Activated CD4-positive, alpha-beta T cell treated with anti-CD3 and anti-CD28 coated beads, Interleukin-2, Interleukin-6, amounts not matched to agents 100 ng/mL and 50 ng/mL, durations not matched to agents 16 hours and 8 hours (primary cell): ENCODE measurements around the gene PHYKPL.
"Not testable (repeated sequence)": the region's sequence is repeated elsewhere in the genome, so short reads cannot be mapped to it uniquely, and the experiment has no call there.

ENCODE experiments used
- DNase-seq: peaks from one replicate; pipeline ENCODE4 v3.0.0-alpha.2; 2020

The PHYKPL gene

DNA sequence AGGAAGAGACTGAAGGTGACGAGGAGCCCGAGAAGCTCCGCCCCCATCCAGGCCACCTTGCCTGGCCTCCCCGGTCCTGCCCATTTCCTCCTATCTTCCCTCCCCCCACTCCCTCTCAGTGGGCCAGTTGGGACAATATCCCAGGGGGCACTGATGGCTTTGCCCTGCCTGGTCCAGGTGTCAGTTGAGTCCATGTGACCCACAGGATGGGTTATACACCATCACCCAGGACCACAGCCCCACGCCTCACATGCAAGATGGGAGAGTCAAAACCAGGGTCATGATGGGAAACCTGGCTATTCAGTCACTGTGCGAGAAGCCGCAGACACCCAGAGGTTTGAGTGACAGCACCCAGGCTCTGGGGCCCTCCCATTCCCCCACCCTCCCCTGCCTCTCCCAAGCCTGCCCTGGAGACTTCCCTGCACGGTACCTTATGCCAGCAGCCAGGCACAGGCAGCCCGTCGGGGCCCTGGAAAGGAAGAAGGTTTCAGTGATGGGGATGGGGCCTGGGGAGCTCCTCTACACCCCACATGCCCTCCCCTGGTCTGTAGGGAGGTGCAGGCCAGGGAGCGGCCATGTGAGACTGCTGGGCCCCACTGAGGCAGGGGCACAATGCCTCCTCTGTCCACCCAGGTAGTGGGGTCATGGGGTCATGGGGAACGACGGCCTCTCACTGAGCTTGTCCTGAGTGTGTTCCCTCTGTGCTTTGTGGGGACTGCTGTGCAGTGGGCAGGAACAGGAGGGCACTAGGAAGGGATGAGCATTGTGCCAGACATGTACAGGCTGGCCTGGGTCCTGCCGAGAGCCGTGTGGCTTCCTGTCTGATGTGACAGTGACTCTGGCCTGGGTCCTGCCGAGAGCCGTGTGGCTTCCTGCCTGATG lies 6.3 kb upstream of the PHYKPL start:
- no peak for DNase-seq

DNA sequence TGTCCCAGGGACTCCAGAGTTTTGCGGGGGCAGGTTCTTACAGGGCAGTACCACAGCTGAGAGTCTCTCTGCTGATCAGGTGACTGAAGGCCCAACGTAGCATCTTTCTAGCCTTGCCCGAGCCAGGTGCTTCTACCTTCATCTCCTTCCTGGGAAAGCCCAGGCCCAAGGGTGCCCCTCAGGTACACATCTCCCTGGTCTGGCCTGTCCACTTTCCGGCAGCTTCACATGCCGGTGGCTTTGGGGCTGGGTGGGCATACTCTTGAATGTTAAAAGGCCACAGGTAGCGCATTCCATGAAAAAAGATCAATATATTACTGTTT lies 5.7 kb upstream of the PHYKPL start:
- no peak for DNase-seq

DNA sequence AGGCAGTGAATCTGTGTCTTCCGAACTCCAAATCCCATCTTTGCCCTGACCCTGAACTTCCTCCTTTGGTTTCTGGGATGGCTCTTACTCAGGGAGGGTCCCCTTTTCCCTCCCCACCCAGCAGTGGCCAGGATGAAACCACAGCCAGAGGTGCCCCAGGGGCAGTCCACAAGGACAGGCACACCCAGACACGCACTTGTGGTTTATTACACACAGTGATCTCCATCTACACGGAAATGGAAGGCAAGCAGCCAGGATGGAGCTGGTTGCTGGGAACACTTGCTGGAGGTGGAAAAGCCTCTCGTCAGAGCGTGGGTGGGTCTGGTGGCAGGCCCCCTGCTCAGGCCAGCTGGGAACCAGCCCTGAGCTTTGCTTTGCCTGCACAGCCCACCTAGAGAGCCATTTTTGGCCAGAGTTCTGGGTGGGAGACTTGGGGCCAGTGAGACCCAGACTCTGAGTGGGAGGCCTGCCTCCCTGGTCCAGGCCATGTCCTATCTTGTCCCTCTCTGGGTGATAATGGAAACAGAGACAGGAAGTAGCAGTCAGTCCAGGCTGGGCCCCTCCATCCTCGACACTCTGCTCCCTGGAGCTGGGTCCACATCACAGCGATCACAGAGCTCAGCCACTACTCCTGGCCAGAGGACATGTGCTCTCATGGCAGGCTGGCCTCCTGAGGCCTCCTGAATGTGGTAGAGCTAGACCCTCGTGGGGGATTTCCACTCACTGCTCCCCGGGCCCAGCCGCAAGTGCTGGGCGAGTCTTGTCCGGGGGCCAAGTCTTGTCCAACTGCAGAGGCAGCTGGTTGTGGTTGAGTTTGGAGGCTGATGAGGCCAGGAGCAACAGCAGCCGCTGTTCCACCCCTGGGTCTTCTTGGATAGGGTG lies 5.1 kb upstream of the PHYKPL start:
- no peak for DNase-seq

GRCh38 chr5:178236679-178237078 lies 4.1 kb upstream of the PHYKPL start:
- DNase-seq, result no peak

DNA sequence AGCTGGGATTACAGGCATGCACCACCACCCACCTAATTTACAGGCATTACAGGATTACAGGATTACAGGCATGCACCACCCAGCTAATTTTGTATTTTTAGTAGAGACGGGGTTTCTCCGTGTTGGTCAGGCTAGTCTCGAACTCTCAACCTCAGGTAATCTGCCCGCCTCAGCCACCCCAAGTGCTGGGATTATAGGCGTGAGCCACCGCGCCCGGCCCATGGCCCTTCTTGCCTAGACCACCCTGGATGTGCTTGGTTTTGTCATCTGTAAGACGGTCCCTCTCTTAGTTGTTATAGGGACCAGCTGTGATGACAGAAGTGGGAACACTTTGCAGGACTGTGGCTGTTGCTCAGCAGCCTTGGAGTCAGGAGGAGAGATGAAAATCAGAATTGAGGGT lies 3.5 kb upstream of the PHYKPL start:
- no peak for DNase-seq

GRCh38 chr5:178235588-178235974 lies 3.0 kb upstream of the PHYKPL start:
- DNase-seq, result no peak

- peak; percentile 82 for DNase-seq
These were observed 2.4 kb upstream of the PHYKPL start for GRCh38 chr5:178234750-178235587.

- DNase-seq, result no peak
These were observed 1.6 kb upstream of the PHYKPL start for GRCh38 chr5:178234121-178234749.

GRCh38 chr5:178232920-178233429 lies 373 bp upstream of the PHYKPL start:
- DNase-seq, result no peak

DNA sequence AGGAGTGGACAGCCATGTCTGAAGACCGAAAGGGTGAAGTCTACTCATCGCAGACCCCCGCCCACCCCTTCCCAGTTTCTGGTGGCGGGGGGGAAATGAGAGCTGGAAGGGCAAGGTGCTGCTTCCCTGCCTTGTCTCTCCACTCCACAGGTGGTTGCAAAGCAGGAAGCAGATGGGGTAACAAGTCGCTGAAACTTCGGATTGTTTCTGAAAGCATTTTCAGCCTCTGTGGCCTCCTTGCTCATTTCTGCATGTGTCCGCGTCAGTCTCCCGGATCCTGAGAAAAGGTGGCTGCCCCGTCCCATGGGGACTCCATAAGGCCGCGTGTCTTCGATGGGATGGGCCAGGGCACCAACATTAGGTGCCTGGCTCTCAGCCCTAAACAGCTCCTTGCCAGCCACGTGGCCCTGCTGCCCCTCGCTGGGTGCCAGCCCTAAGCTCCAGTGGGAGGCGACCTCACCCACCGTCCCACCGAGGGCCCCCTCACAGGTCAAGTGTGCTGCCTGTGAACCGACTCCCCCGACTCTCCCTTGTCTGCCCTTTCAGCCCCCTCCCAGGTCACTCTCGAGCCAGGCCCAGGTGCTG lies 971 bp downstream of the PHYKPL start:
- no peak for DNase-seq

GRCh38 chr5:178230879-178231538 lies 1.6 kb downstream of the PHYKPL start:
- DNase-seq, result no peak

GRCh38 chr5:178229861-178230260 lies 2.7 kb downstream of the PHYKPL start:
- DNase-seq, result no peak

DNA sequence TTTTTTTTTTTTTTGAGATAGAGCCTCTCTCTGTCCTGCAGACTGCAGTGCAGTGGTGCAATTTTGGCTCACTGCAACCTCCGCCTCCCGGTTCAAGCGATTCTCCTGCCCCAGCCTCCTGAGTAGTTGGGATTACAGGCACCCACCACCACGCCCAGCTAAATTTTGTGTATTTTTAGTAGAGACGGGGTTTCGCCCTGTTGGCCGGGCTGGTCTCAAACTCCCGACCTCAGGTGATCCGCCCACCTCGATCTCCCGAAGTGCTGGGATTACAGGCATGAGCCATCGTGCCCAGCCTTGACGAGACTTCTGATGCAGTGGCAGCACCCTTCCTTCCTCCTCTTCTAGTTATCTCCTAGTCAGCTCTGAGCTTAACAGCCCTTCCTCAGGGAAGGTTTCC lies 3.5 kb downstream of the PHYKPL start:
- DNase-seq, result not testable (repeated sequence)

GRCh38 chr5:178228609-178229008 lies 4.0 kb downstream of the PHYKPL start:
- no peak for DNase-seq

DNA sequence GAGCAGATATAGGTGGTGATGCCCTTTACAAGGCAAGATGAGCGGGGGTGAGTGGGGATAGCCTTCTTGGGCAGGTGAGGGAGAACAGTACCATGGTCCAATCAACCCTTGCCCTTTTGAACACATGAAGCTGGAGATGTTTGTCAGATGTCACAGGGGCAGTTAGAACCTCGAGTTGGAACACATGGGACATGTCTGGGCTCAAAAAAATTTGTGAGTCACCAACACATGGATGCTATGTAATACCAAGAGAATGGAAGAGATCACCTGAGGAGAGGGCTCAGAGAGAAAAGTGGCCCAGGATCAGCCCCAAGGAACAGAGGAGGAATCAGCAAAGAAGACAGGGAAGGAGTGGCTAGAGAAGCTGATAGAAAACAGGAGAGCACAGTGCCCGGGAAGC lies 4.7 kb downstream of the PHYKPL start:
- no peak for DNase-seq

- DNase-seq, result no peak
These were observed 5.4 kb downstream of the PHYKPL start for GRCh38 chr5:178227138-178227659.

- no peak for DNase-seq
These were observed 7.4 kb downstream of the PHYKPL start for GRCh38 chr5:178225174-178225573.

DNA sequence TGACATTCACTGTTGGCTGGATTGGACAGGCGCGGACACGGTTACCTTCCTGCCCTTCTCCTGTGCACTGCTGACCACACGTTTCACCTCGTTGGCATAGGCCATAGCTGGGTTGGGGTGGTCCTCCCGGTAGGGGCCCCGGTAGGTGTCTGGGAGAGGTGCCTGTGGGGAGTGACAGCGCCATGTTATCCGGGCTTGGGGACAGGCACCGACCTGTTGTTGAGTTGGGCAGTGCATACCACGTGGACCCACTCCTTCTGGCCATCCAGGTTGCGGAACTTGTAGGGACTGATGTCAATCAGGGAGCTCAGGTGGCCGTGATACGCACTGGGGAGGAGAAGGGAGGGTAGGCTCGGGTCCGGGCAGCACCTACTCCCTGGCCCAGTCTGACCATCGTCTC lies 8.2 kb downstream of the PHYKPL start:
- no peak for DNase-seq

DNA sequence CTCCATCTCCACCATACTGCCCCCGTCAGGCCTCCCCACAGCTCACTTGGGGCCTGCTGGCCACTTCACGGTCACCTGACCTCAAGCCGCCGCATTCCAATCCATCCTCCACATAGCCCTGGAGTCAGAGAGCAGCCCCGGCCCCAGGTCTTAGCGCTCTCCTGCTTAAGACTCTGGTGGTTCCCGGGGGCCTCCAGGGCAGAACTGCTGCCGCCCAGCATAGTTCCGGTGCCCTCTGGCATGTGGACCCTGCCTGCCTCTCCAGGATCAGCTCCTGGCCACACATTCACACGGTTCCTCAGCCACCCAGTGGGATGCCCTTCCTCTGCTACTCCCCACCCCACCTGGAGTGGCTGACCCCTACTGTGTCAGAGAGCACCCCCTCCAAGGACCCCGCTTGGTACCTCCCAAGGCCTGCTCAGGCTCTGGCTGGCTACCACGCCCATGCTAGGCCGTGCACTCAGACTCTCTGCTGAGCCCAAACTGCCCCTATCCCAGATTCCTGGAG lies 8.7 kb downstream of the PHYKPL start:
- DNase-seq, result no peak

DNA sequence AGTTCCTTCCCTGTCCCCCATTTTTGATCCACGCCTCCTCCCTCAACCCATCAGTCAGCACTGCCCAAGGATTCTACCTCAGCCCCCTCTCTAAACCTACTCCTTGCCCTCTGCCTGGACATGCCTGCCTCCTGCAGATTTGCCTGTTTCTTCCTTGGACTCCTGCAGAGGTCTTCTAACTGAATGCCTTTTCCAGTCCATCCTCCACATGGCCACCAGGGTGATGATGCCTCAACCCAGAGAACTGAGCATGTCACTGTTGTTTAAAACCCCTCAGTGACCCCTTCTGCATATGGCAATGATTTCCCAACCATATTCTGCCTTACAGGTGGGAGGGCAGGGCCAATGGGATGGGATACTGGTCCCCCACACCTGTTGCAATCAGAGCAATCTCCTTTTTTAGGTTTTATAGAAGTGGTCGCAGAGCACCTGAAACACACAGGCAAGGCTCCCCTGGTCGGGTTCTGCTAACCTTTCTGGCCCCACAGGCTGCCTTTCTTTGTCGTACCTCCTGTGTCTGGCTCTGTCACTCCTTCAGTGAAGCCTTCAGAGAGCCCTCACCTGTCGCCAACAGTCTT lies 9.3 kb downstream of the PHYKPL start:
- DNase-seq, result no peak

GRCh38 chr5:178222292-178222691 lies 10.3 kb downstream of the PHYKPL start:
- DNase-seq, result no peak
